Natural killer cell (primary cell): ENCODE measurements around the gene PCBP3. TPM values are rescaled to one million over a fixed set of nuclear protein-coding genes. Genes with fewer than 3 reads are reported as not detected.
A peak's percentile ranks its signal among the peaks of the same experiment; 100 is the strongest.

ENCODE experiments used
- ATAC-seq, 3 donors: fragments of 150-1000 bp in 2 of 3; fragments of 200-7000 bp in 1 of 3; cut with Tn5 transposase; 1 replicate in 1 of 3; 2 replicates in 2 of 3; pipeline ENCODE4 v1.10.0; 2021; ENCODE audit warnings: mild to moderate bottlenecking in 2 of 3, moderate library complexity in 2 of 3
- DNase-seq, 2 donors: peaks; one replicate each; pipeline versions ENCODE4 v3.0.0 to v3.0.0-alpha.2; 2013 to 2021; ENCODE audit warnings: mixed read lengths in 1 of 2
- H3K27ac ChIP-seq: one replicate; pipeline ENCODE4 v1.5.1; 2013; ENCODE audit warnings: mild to moderate bottlenecking, low read length
- H3K27me3 ChIP-seq: one replicate; pipeline ENCODE4 v1.6.1; 2013; ENCODE audit warnings: low read length; ENCODE audit not compliant: control insufficient read depth, insufficient read depth
- H3K36me3 ChIP-seq: one replicate; pipeline ENCODE4 v1.6.1; 2013; ENCODE audit warnings: low read length; ENCODE audit not compliant: control insufficient read depth, insufficient read depth
- H3K4me1 ChIP-seq: one replicate; pipeline ENCODE4 v1.6.1; 2013; ENCODE audit warnings: low read length; ENCODE audit not compliant: control insufficient read depth, insufficient read depth
- H3K4me3 ChIP-seq: one replicate; pipeline ENCODE4 v1.5.1; 2013; ENCODE audit warnings: low read length
- H3K9me3 ChIP-seq: one replicate; pipeline ENCODE4 v1.6.1; 2013; ENCODE audit warnings: low read length; ENCODE audit not compliant: control insufficient read depth, insufficient read depth
- H3K27ac Mint-ChIP-seq, 2 donors: one replicate each; pipeline ENCODE4 v1.8.0; 2022; ENCODE audit warnings: mild to moderate bottlenecking in 2 of 2, mixed read lengths in 2 of 2, moderate library complexity in 1 of 2
- H3K27me3 Mint-ChIP-seq, 2 donors: one replicate each; pipeline ENCODE4 v1.8.0; 2022; ENCODE audit warnings: low read depth in 2 of 2, mixed read lengths in 2 of 2
- H3K36me3 Mint-ChIP-seq: one replicate; pipeline ENCODE4 v1.8.0; 2022; ENCODE audit warnings: mixed read lengths
- H3K4me1 Mint-ChIP-seq, 2 donors: one replicate each; pipeline ENCODE4 v1.8.0; 2022; ENCODE audit warnings: mixed read lengths in 2 of 2
- H3K4me3 Mint-ChIP-seq: one replicate; pipeline ENCODE4 v1.8.0; 2022; ENCODE audit warnings: mild to moderate bottlenecking, moderate library complexity, mixed read lengths
- H3K9me3 Mint-ChIP-seq, 2 donors: one replicate each; pipeline ENCODE4 v1.8.0; 2022; ENCODE audit warnings: mixed read lengths in 2 of 2
- WGBS: methylation state at CpG from one replicate; pipeline ENCODE4 v1.1.7; 2013; ENCODE audit warnings: missing lambda C conversion rate; ENCODE audit not compliant: insufficient coverage; 5-methylcytosine and 5-hydroxymethylcytosine counted together
- intact Hi-C: fragments of 100-400 bp; cut with micrococcal nuclease; formaldehyde crosslinking; loops from one replicate; pipeline ENCODE4 v1.14.2; 2022
- total RNA-seq, 4 donors: library from RNA; stranded (reverse); fragments of 120-200 nt in 1 of 4; gene quantifications; one replicate each; pipeline versions ENCODE4 v1.2.3 to v1.2.4, GENCODE V29; 2013 to 2022
- TF ChIP-seq, protein P1 (sequence below): fragments of 200-600 bp; IDR thresholded peaks from one replicate; pipeline ENCODE4 v1.8.0; 2022; ENCODE audit warnings: antibody characterized with exemption

The PCBP3 gene
- total RNA-seq, 3 donors from 2014 or later (not counting 1 experiment from before 2014, with no cell fraction given) = 0.50 to 3.0 (median 0.52) TPM

DNA sequence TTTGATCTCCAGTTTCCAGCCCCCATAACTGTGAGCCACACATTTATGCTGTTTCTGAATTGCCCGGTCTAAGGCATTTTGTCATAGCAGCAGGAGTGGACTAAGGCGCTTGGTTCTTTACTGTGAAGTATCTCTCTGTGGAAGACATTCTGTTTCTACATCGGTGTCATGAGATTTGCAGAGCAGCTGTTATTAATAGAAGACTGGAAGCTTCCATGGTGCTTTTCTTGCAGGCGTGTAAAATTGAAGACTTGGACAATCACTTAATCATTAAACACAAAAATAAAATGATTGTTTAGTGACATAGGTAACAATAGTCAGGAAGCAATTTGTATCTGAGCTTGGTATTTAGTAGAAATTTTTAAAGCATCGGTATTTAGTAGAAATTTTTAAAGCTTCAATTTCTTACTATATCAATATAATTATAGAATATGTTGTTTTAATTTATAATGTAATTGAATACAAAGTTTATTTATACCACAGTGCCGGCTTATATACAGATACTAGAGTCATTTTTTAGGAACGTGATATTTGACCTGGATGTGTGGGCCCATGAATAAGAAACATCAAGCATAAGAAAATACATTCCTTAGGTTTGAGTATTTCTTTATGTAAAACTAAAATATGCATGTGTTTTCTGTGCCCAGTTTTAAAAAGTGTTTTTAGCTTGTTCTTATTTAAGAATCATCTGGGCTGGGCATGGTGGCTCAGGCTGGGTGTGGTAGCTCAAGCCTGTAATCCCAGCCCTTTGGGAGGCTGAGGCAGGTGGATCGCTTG, 277.5 kb downstream of the PCBP3 start:
- Histone ChIP-seq H3K4me1 (peaks cover 27% of the 10 kb centered on the region), H3K27me3 (no peaks in the 10 kb centered on the region), H3K4me3 (no peak overlapping the region), H3K27ac (no peak overlapping the region), H3K36me3 (no peaks in the 10 kb centered on the region), H3K9me3 (no peaks in the 10 kb centered on the region)
- WGBS = 91% methylated on average over 5 of the region's 8 CpGs
- Mint-ChIP-seq H3K4me3 (no peak overlapping the region), H3K27me3 (no peaks in the 10 kb centered on the region), H3K27ac (no peak overlapping the region), H3K4me1 (peaks cover 0 to 11% of the 10 kb centered on the region in 2 donors), H3K36me3 (no peaks in the 10 kb centered on the region), H3K9me3 (no peaks in the 10 kb centered on the region)
- intact Hi-C loops = no loop called here
- no peak for DNase-seq
- no peak for ATAC-seq
- TF ChIP-seq, protein P1, sequence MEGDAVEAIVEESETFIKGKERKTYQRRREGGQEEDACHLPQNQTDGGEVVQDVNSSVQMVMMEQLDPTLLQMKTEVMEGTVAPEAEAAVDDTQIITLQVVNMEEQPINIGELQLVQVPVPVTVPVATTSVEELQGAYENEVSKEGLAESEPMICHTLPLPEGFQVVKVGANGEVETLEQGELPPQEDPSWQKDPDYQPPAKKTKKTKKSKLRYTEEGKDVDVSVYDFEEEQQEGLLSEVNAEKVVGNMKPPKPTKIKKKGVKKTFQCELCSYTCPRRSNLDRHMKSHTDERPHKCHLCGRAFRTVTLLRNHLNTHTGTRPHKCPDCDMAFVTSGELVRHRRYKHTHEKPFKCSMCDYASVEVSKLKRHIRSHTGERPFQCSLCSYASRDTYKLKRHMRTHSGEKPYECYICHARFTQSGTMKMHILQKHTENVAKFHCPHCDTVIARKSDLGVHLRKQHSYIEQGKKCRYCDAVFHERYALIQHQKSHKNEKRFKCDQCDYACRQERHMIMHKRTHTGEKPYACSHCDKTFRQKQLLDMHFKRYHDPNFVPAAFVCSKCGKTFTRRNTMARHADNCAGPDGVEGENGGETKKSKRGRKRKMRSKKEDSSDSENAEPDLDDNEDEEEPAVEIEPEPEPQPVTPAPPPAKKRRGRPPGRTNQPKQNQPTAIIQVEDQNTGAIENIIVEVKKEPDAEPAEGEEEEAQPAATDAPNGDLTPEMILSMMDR = no peak

GRCh38 chr21:45921917-45922316, 278.4 kb downstream of the PCBP3 start:
- Mint-ChIP-seq H3K36me3 (no peaks in the 10 kb centered on the region), H3K27me3 (no peaks in the 10 kb centered on the region), H3K27ac (no peak overlapping the region), H3K4me1 (peaks cover 0 to 5% of the 10 kb centered on the region in 2 donors), H3K9me3 (no peaks in the 10 kb centered on the region), H3K4me3 (no peak overlapping the region)
- Histone ChIP-seq H3K27ac (no peak overlapping the region), H3K9me3 (no peaks in the 10 kb centered on the region), H3K36me3 (no peaks in the 10 kb centered on the region), H3K4me1 (peaks cover 18% of the 10 kb centered on the region), H3K4me3 (no peak overlapping the region), H3K27me3 (no peaks in the 10 kb centered on the region)
- TF ChIP-seq, protein P1 = no peak
- intact Hi-C loops = no loop called here
- DNase-seq (no peak), ATAC-seq (no peak)
- WGBS = 83% methylated on average over 7 of the region's 7 CpGs

GRCh38 chr21:45922648-45923047, 279.1 kb downstream of the PCBP3 start:
- Mint-ChIP-seq H3K27me3 (no peaks in the 10 kb centered on the region), H3K9me3 (no peaks in the 10 kb centered on the region), H3K36me3 (no peaks in the 10 kb centered on the region), H3K4me3 (no peak overlapping the region), H3K4me1 (peaks cover 0 to 5% of the 10 kb centered on the region in 2 donors), H3K27ac (no peak overlapping the region)
- Histone ChIP-seq H3K9me3 (no peaks in the 10 kb centered on the region), H3K36me3 (no peaks in the 10 kb centered on the region), H3K4me1 (peaks cover 18% of the 10 kb centered on the region), H3K27me3 (no peaks in the 10 kb centered on the region), H3K27ac (no peak overlapping the region), H3K4me3 (no peak overlapping the region)
- WGBS = 85% methylated on average over 12 of the region's 12 CpGs
- DNase-seq (no peak), ATAC-seq (peak in 1 of 3 donors; percentile 8)
- TF ChIP-seq, protein P1 = no peak
- intact Hi-C loops = no loop called here

DNA sequence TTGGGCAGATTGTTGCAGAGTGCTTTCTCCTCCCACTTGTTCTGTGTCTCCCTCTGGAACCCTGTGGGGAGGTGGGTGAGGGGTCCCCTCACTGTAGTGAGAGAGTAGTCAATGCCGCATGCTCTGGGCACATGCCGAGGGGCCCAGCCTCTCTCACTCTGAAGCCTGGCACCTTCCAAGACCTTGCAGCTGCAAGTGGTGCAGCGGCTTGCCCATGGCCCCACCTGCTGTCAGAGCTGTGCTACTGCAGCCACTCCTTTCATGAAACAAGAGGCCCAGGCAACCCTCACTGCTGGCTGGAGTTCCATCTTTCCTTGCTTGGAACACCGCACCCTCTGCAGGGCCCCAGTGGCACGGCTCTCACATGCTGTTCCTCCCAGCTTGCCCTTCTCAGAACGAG, 279.6 kb downstream of the PCBP3 start:
- ATAC-seq = peak; percentile 73 to 81 (median 75)
- TF ChIP-seq, protein P1 = peak; percentile 61
- no peaks in the 10 kb centered on the region for H3K36me3 ChIP-seq
- no peaks in the 10 kb centered on the region for H3K9me3 ChIP-seq
- Mint-ChIP-seq H3K4me3 (no peak overlapping the region), H3K4me1 (peaks cover 0 to 5% of the 10 kb centered on the region in 2 donors), H3K36me3 (no peaks in the 10 kb centered on the region), H3K9me3 (no peaks in the 10 kb centered on the region), H3K27me3 (no peaks in the 10 kb centered on the region), H3K27ac (no peak overlapping the region)
- H3K4me3 ChIP-seq = no peak overlapping the region
- intact Hi-C loops = no loop called here
- no peak overlapping the region for H3K27ac ChIP-seq
- H3K4me1 ChIP-seq = peaks cover 18% of the 10 kb centered on the region
- no peaks in the 10 kb centered on the region for H3K27me3 ChIP-seq
- DNase-seq = peak; percentile 42 to 80
- 49% methylated on average over 6 of the region's 6 CpGs for WGBS
